Medulla oblongata (tissue), 1 donor: ENCODE results near the gene CGB3.
"Not testable (repeated sequence)": the region's sequence is repeated elsewhere in the genome, so short reads cannot be mapped to it uniquely, and the experiment has no call there.

Experiments
- DNase-seq: peaks from one replicate; pipeline ENCODE4 v3.0.0-alpha.2; 2015; ENCODE audit errors: extremely low spot score

The CGB3 gene

DNA sequence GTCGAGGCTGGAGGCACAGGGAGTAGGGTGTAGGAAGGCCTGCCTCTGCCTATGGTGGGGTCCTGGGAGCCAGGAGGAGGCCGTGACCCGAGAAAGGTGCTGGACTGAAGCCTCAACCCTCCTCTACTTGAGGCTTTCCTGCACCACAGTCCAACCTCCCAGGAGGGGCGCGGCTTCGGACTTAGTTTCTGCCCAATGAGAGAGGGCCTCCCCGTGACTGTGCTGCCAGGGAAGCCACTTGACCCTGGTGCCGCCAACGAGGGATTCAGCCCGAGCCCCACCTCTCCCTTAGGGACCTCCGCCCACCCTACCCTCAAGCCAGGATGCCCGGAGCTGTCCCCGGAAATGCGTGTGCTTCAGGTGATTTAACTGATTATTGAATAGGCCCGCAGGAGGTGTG lies at the start of gene CGB3:
Gene CGB3 (minus strand): TSS at position 101 of the 400 bp plus-strand sequence. CDS start 362 bp downstream, outside the sequence.
- not testable (repeated sequence) for DNase-seq

DNA sequence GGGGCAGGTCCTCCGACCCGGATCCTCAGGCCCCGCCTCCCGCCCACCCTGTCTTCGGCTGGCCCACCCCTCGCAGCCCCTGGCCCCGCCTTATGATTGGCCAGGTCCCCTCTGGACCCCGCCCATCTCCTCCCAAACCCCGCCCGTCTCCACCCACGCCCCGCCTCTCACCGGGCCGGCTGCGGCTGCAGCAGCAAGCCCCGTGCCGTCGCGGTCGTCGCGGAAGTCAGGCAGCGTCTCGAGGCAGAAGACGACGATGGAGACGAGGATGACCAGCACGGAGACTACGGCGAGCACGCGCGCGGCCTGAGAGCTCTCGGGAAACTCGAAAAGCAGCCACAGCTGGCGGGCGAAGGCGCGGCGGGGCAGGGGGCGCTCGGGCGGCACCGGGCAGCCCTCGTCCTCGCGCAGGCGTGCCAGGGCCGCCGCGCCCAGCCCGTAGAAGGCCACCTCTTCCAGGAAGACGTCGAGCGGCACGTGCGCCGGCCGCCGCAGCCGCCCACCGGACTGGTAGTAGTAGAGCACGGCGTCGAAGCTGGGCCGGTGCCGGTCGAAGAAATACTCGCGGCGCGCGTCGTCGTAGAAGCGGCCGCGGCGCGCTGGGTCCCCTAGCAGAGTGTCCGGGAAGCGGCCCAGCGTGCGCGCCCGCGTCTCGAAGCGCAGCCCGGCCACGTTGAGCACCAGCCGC lies 47.9 kb upstream of the CGB3 start:
- DNase-seq = no peak

DNA sequence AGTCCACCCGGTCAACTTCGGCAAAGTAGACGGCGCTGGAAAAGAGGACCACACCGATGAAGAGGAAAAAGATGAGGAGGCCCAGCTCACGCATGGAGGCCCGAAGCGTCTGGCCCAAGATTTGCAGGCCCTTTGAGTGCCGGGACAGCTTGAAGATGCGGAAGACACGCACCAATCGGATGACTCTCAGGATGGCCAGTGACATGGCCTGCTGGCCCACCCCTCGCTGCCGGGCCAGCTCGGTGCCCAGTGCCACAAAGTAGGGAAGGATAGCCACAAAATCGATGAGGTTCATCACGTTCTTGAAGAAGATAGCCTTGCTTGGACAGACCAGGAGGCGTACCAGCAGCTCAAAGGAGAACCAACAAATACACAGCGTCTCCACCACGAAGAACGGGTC lies 46.3 kb upstream of the CGB3 start:
- no peak for DNase-seq

DNA sequence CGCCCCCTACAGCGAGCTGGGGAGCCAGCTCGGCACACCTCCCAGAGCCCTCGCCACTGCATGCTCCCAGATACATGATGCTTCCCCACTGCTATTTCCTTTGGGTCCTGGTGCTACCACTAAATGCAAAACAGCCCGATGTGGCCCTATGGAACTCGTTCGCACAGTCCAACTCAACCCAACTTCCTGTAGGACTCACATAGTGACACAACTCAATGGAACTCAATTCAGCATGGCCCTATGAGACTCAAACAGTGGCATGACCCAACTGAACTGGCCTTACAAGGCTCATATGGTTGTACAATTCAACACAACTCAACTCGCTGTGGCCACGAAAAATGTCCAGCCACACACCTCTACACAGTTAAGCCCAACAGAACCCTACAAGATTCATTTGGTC lies 44.9 kb upstream of the CGB3 start:
- DNase-seq = no peak

DNA sequence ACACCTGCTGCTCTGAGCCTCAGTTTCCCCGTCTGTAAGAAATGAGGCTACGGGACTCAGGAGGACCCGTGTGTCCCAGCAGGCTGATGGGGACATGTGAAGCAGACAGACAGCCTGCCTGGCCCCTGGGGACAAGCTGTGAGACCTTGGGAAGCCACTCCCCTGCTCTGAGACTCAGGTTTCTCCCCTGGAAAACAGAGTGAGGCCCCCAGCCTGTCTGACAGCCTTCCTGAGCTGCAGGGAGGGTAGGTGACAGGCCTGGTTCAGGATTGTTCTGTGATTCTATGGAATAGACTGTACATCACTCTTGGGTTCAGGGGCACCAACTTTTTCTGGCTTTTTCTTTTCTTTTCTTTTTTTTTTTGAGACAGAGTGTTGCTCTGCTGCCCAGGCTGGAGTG lies 43.4 kb upstream of the CGB3 start:
- DNase-seq = no peak

DNA sequence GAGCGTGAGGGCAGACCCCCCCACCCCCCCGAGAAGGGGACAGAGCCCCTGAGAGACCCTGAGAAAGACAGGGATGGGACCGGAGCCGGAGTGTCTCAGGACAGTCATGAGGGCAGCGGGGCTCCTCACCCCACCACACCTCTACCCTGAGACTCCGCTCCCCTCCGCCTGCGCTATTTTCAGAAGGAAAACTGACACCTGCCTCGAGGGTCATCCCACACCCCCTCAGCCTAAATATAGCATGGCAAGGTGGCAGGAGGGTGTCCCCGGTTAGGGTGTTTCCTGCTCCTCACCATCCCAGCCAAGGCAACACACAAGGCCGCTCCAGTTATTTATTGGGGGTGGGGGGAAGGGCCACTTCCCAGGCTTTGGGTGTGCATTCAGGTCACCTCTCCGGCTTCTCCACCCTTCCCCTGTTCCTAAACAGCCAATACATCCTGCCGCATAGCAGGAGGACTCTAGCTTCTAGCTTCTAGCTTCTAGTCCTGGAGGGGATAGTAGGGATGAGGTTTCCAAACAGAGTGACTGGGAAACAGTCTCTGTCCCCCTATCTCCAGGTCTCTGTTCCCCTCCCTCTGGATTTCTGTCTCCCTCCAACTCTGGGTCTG lies 41.9 kb upstream of the CGB3 start:
- DNase-seq = no peak

DNA sequence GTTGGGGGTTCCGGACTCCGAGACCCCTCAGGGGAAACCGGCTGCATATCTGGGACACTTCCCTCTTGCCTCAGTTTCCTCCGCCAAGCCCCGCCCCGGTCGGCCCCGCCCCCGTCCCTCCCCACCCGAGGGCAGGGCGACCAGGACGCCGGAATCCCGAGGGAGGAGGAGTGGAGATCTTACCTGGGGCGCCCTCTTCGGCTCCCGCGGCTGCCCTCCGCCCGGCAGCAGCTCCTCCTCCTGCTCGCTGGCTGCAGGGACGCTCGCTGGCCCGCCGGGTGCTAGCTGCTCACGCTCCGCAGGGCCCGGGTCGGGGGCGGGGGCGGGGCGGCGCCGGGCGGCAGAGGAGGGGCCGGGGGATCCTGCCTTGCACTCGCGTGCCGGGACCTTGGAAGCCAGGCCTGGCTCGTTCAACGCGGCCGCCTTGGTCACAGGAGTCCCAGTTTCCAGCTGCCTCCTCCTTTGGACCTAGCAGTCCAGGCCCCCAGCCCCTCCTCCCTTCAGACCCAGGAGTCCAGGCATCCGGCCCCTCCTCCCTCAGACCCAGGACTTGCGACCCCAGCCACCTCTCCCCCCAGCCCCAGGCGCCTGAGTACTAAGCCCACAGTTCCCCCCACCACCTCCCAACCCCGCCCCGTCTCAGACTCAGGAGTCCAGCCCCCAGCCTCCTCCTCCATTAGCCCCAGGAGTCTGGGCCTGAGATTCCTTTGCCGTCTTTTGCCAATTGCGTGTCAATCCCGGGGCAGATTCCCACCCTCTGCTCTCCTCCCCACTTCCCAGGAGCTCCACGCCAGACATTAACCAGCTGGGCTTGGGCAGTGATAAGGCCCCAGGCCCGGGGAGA lies 40.9 kb upstream of the CGB3 start, which contains the start of gene NTF4:
Gene NTF4 (minus strand): TSS at position 51 of the 844 bp plus-strand sequence. CDS start 2,821 bp downstream, outside the sequence.
- DNase-seq = no peak

DNA sequence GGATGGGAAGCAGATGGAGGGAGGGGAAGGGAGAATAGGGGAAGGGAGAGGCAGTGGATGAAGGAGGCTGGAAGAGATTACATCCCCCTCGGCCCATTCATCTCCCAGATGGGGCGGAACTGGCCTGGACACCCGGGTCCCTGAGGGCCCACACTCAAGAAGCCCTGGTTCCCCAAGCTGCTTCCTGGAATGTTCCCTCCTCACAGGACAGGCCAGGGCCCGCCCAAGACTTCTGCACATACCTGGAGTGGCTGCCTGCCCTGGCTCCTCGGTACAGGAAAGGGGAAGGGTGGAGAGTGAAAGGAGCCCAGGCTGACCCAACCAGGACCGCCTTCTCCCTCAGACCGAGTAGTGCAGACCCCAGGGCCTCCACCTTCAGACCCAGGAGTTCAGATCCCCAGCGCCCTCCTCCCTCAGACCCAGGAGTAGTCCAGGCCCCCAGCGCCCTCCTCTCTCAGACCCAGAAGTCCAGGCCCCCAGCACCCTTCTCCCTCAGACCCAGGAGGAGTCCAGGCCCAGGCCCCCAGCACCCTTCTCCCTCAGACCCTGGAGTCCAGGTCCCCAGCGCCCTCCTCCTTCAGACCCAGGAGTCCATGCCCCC lies 40.0 kb upstream of the CGB3 start:
- no peak for DNase-seq

DNA sequence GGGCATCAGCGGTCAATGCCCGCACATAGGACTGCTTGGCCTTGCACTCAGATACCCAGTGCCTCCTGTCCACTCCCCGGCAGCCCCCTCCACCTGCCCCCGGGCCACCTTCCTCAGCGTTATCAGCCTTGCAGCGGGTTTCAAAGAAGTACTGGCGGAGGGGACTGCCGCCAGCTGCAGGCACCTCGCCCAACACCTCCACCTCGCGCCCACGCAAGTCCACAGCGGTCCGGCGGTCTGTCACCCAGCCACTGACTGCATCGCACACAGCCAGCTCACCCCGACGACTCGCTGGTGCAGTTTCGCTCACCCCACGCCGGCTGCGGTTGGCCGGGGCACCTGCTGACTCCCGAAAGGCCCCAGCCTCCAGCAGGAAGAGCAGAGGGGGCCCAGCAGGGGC lies 37.3 kb upstream of the CGB3 start:
- DNase-seq = no peak

DNA sequence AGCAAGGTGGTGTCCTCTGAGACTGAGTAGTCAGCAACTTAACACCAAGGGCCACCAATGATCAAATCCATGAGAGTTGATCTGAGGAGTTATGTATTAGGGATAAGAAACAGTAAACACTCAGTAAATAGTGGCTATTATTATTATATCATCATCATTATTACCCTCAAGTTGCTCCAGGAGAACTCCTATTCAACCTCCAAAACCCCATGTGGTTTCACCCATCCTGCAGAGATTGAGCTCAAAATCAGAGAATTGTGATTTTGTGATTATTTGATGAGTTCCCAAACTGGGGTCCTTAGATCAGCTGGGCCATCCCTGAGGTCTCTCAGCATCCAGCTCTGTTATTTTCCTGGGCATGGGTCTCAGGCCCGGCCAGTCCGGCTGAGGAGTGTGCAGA lies 36.9 kb upstream of the CGB3 start:
- no peak for DNase-seq

DNA sequence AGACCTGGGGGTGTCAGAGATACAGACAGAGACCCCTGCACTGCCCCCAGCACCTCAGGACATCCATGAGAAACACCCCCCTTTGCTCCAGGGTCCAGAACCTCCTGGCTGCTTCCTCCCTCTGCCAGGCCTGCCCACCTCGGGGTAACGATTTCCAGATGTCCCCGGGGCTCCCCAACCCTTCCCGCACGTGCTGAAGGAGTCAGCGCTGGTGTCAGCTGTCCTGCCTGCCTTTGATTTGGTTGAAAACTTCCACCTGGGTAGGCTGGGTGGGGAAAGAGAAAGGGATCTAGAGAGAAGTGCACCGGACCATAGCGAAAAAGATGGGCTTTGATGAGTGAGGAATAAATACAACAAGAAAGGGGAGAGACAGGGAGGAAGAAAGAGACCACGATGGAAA lies 34.9 kb upstream of the CGB3 start:
- DNase-seq = no peak

DNA sequence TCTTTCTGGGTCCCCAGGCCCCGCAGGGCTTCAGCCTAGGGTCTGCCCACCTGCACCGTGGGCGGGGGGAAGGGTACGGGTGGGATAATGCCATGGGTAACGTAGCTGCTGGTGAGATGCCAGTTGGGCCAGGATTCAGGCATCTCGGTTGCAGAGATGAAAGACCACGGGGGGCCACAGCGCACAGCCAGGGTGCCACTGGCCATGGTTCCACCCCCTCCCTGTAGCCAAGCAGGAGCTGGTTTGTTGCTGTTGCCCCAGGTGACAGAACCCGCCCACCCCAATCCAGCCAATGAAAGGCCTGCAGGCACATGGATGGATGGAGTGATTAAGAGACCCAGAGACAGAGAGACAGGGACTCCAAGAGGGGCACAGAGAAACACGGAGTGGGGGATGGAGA lies 34.4 kb upstream of the CGB3 start:
- no peak for DNase-seq

DNA sequence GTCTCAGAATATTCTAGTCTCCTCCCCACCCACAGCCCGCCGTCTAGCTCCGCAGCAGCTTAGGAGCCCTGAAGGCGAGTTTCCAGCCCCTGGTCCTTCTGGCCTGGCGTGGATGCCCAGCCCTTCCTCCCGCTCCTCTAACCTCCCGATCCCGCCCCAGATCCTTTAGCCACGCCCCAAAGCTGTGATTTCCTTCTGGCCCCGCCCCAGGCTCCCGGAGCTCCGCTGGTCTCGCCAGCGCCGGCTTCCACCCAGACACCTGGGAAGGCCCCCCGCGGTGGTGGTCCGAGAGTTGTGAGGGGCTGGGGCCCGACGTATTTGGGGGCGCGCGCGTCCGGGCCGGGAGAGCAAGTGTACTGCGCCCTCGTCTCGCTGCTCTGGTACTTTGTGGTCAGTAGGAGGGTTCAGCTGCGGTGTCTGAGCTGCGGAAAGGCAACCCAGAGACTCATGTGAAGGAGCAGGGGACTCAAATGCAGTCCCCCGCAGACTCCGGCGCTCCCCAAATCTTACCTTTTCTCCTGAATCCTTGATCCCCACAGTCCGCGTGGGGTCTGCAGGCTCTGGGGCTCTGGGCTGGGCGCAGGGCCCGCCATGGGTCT lies 33.6 kb upstream of the CGB3 start, which contains the start of gene CGB7:
Gene CGB7 (minus strand): TSS at position 114 of the 599 bp plus-strand sequence. CDS start 2,374 bp downstream, outside the sequence.
- DNase-seq = peak; percentile 15

DNA sequence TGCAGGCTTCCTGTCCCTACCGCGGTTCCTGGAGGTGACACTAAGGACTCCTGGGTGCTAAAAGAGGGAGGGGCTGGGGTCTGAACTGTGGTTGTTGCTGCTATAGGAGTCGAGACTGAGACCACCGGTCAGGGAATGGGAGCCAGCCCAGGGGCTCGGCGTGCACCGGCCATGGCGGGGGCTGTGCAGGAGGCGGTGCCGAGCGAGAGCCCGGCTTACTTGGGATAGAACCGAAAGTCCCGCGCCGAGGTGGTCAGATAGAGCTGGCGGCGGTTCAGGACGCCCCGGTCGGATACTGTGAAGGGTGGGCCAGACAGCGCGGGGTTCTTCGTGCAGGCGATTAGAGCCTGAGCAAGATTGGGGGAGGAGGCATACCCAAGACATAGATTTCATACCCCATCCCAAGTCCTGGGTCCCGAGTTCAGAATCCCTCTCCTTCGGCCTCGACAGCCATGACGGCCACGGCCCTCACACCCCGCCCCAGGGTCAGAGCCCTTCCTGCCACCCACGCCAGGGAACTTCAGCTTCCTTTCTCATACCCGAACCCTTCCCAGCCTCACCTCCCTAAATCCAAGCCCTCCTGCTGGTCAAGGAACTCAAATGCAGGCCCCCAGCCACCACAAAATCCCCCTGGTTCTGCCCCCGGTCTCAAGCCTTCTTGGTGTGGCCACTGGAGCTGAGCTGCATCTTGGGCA lies 32.9 kb upstream of the CGB3 start:
- DNase-seq = not testable (repeated sequence)

DNA sequence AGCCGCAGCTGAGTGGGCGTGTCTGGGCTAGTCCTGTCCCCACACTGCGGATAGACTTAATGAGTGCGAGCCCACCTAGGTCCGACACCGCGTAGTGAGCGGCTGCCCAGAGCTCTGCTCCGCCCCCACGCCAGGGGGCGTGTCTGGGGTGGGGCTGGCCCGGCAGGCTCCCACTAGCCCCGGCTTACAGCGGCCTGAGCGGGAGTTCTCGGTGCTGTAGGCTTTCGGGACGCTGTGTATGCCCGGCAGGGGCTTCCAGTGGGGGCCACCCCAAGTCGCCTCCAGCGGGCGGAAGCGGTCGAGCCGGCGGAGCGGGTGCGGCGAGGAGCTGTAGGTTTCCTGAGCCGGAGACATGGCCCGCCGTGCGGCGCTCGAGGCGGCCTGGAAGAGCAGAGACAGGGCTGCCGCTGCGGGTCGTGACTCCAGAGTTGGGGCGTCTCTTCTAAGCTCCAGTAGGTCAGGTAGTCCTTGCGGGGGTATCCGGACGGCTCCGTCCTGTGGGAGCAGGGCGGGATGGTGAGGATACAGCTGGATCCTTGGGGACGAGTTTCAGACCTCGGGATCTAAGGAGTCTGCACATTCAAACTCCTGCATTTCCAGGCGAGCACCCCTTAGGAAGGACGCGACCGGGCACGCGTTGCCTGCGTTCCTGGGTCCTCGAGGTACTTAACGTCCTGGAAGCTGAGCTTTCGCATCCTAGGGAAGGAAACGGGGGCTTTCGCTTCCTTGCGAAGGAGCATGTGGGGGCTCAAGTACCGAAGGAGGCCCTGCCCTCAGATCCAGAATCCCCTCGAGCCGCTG lies 32.2 kb upstream of the CGB3 start:
- peak; percentile 32 for DNase-seq

DNA sequence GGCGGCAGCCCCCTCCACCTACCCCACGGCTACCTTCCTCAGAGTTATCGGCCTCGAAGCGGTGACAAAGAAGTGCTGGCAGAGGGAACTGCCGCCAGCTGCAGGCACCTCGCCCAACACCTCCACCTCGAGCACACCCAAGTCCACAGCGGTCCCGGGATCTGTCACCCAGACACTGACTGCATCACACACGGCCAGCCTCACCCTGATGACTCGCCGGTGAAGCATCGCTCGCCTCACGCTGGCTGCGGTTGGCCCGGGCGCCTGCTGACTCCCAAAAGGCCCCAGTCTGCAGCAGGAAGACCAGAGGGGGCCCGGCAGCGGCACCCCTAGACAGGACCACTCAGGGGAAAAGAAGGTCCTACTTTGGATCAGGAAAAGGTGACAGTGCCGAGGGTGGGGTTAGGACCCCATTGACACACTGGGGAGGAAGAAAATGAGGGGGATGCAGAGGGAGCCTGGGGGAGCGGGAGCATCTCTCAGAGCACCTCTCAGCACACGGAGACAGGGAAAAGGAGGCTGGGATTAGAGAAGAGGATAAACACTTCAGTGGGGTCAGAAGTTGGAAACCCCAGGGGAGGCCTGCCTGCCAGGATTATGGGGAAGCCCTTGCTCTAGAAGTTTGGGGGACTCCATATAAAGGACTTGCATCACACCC lies 26.4 kb upstream of the CGB3 start:
- not testable (repeated sequence) for DNase-seq

DNA sequence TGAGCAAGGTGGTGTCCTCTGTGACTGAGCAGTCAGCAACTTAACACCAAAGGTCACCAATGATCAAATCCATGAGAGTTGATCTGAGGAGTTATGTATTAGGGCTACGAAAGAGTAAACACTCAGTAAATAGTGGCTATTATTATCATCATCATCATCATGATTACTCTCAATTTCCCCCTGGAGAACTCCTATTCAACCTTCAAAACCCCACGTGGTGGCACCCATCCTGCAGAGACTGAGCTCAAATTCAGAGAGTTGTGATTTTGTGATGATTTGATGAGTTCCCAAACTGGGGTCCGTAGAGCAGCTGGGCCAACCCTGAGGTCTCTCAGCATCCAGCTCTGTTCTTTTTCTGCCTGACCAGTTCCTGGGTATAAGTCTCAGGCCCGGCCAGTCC lies 25.7 kb upstream of the CGB3 start:
- DNase-seq = not testable (repeated sequence)

DNA sequence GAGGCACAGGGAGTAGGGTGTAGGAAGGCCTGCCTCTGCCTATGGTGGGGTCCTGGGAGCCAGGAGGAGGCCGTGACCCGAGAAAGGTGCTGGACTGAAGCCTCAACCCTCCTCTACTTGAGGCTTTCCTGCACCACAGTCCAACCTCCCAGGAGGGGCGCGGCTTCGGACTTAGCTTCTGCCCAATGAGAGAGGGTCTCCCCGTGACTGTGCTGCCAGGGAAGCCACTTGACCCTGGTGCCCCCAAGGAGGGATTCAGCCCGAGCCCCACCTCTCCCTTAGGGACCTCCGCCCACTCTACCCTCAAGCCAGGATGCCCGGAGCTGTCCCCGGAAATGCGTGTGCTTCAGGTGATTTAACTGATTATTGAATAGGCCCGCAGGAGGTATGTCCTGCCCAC lies 24.9 kb upstream of the CGB3 start, which contains the start of gene CGB8:
Gene CGB8 (minus strand): TSS at position 101 of the 400 bp plus-strand sequence. CDS start 372 bp downstream, outside the sequence.
- not testable (repeated sequence) for DNase-seq

DNA sequence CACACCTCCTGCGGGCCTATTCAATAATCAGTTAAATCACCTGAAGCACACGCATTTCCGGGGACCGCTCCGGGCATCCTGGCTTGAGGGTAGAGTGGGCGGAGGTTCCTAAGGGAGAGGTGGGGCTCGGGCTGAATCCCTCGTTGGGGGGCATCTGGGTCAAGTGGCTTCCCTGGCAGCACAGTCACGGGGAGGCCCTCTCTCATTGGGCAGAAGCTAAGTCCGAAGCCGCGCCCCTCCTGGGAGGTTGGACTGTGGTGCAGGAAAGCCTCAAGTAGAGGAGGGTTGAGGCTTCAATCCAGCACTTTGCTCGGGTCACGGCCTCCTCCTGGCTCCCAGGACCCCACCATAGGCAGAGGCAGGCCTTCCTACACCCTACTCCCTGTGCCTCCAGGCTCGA lies 19.4 kb upstream of the CGB3 start, which contains the start of gene CGB5:
Gene CGB5 (plus strand): TSS at position 301 of the 400 bp plus-strand sequence. CDS start 362 bp downstream, outside the sequence.
- DNase-seq = not testable (repeated sequence)
